ENCODE measurements around the gene RTL1. TPM values are rescaled to one million over a fixed set of nuclear protein-coding genes. Genes with fewer than 3 reads are reported as not detected.

RTL1 gene
- total and polyA plus RNA-seq, 2 of the 8 experiments (the other 6 are each of a cell fraction or from before 2014, with no cell fraction given): not detected

GRCh38 chr14:100894416-100894815 is 9.1 kb downstream of the RTL1 start:
- Histone ChIP-seq H4K20me1 (replicated peaks in 1 of 2; ENCODE audit: control insufficient read depth in 1 of 2, insufficient read depth in 2 of 2, low read length in 2 of 2) (no peaks in the 10 kb centered on the region), H2BK5ac (ENCODE audit: low read depth, low read length) (no peak overlapping the region), H3K23me2 (ENCODE audit: low read depth, low read length) (no peaks in the 10 kb centered on the region), H3K56ac (replicated peaks; ENCODE audit: insufficient read length, low read depth, low read length) (no peak overlapping the region), H3K4me1 (replicated peaks in 1 of 4; ENCODE audit: control insufficient read depth in 3 of 4, insufficient read depth in 4 of 4, low read length in 3 of 4) (peaks cover 0 to 11% (median 6%) of the 10 kb centered on the region in 4 experiments; a peak in 5 of 7 replicates), H4K8ac (ENCODE audit: extremely low read depth, insufficient read depth, low read length) (no peak overlapping the region), H2BK15ac (ENCODE audit: low read length) (no peak overlapping the region), H4K5ac (ENCODE audit: insufficient read length, low read depth, low read length) (no peak overlapping the region), H2AFZ (ENCODE audit: low read length) (no peak overlapping the region), H3K4ac (replicated peaks; ENCODE audit: insufficient read length, low read depth, low read length) (no peak overlapping the region), H4K91ac (replicated peaks; ENCODE audit: insufficient read length, low read length) (no peak overlapping the region), H3K9ac (replicated peaks in 1 of 4; ENCODE audit: extremely low read depth in 1 of 4, low read depth in 3 of 4, low read length in 3 of 4) (no peak overlapping the region), H2BK20ac (ENCODE audit: low read length) (no peak overlapping the region), H3K36me3 (ENCODE audit: control insufficient read depth in 2 of 4, insufficient read depth in 4 of 4, low read length in 3 of 4) (no peaks in the 10 kb centered on the region), H2BK12ac (ENCODE audit: low read depth, low read length) (no peak overlapping the region), H3K79me1 (ENCODE audit: low read depth, low read length) (no peaks in the 10 kb centered on the region), H3K79me2 (ENCODE audit: control insufficient read depth in 1 of 2, insufficient read depth in 2 of 2, low read length in 2 of 2) (no peaks in the 10 kb centered on the region), H3K4me3 (ENCODE audit: extremely low read depth in 1 of 4, insufficient read depth in 2 of 4, low read depth in 3 of 4, low read length in 4 of 4) (no peak overlapping the region), H2AK5ac (ENCODE audit: low read depth, low read length) (no peak overlapping the region), H3K18ac (ENCODE audit: extremely low read depth, low read length) (no peak overlapping the region; the same call in 1 of the 2 replicates), H3K14ac (ENCODE audit: insufficient read length) (no peak overlapping the region), H3K27me3 (replicated peaks in 1 of 4; ENCODE audit: control insufficient read depth in 3 of 4, extremely low read depth in 1 of 4, insufficient read depth in 3 of 4, low read length in 3 of 4) (peaks cover 0 to 3% (median 0%) of the 10 kb centered on the region in 4 experiments; a peak in 3 of 7 replicates), H3K4me2 (ENCODE audit: insufficient read depth in 1 of 2, low read depth in 2 of 2, low read length in 2 of 2) (no peak overlapping the region), H3K9me3 (ENCODE audit: insufficient read depth in 2 of 2, low read depth in 1 of 2, low read length in 1 of 2) (no peaks in the 10 kb centered on the region), H3K23ac (ENCODE audit: insufficient read length) (no peak overlapping the region), H3K27ac (ENCODE audit: low read depth, low read length) (no peak overlapping the region), H2BK120ac (replicated peaks; ENCODE audit: low read depth, low read length) (no peak overlapping the region)
- ChIA-PET CTCF (ENCODE audit: partially characterized antibody) (no interaction called here), POLR2A (ENCODE audit: partially characterized antibody) (no interaction called here)
- WGBS, 2 experiments (ENCODE audit: extremely low coverage in 1 of 2, insufficient coverage in 1 of 2, insufficient read length in 1 of 2, insufficient replicate concordance in 2 of 2, low coverage in 1 of 2, low lambda C conversion rate in 2 of 2, missing lambda C conversion rate in 1 of 2): 88% methylated on average over 6 of the region's 6 CpGs; no CpG with 5 or more reads in 1 of the 2 experiments
- DNase-seq (ENCODE audit: low read depth in 1 of 2, low spot score in 2 of 2): no peak
- no peak for FAIRE-seq
- TF ChIP-seq SP1 (IDR thresholded peaks at IDR 0.05; ENCODE audit: low read depth, low read length) (no peak), CTCF (IDR thresholded peaks at IDR 0.05; ENCODE audit: control extremely low read depth in 1 of 3, insufficient read depth in 1 of 3, low read depth in 1 of 3, low read length in 3 of 3) (no peak), RFX5 (IDR thresholded peaks at IDR 0.05; ENCODE audit: borderline replicate concordance, low read depth, low read length) (no peak), CEBPB (IDR thresholded peaks at IDR 0.05; ENCODE audit: low read depth, low read length) (no peak), USF2 (IDR thresholded peaks at IDR 0.05; ENCODE audit: low read length) (no peak), E2F6 (IDR thresholded peaks at IDR 0.05) (no peak), SUZ12 (IDR thresholded peaks at IDR 0.05; ENCODE audit: low read length) (no peak), BRCA1 (IDR thresholded peaks at IDR 0.05; ENCODE audit: low read depth, low read length) (no peak), RAD21 (IDR thresholded peaks at IDR 0.05 in 1 of 2, conservative IDR thresholded peaks at IDR 0.05 in 1 of 2; ENCODE audit: low read depth in 2 of 2, low read length in 2 of 2) (no peak), CBX8 (IDR thresholded peaks at IDR 0.05; ENCODE audit: borderline replicate concordance, low read depth, low read length) (no peak)

Measured in H1 (cell line).